GM19395 (cell line): ENCODE measurements around the gene CEP41.
"Not testable (repeated sequence)": the region's sequence is repeated elsewhere in the genome, so short reads cannot be mapped to it uniquely, and the experiment has no call there.

ENCODE experiments used
- ATAC-seq: cut with Tn5 transposase; IDR thresholded peaks from one replicate; pipeline ENCODE4 v1.9.1; 2021; ENCODE audit warnings: mild to moderate bottlenecking, moderate library complexity; ENCODE audit not compliant: unreplicated experiment

The CEP41 gene

GRCh38 chr7:130463553-130464434 is 23.0 kb upstream of the CEP41 start:
- no peak for ATAC-seq

- no peak for ATAC-seq
These were observed 20.5 kb upstream of the CEP41 start for GRCh38 chr7:130461272-130461671.

- peak; percentile 53 for ATAC-seq
These were observed 17.4 kb upstream of the CEP41 start for GRCh38 chr7:130458257-130458656.

- no peak for ATAC-seq
These were observed 14.1 kb upstream of the CEP41 start for GRCh38 chr7:130454959-130455358.

- no peak for ATAC-seq
These were observed 12.1 kb upstream of the CEP41 start for GRCh38 chr7:130452951-130453350.

- not testable (repeated sequence) for ATAC-seq
These were observed 10.5 kb upstream of the CEP41 start for GRCh38 chr7:130451344-130451743.

GRCh38 chr7:130446259-130446658 is 5.4 kb upstream of the CEP41 start:
- no peak for ATAC-seq

- no peak for ATAC-seq
These were observed 4.1 kb upstream of the CEP41 start for GRCh38 chr7:130444751-130445407.

GRCh38 chr7:130444234-130444633 is 3.4 kb upstream of the CEP41 start:
- no peak for ATAC-seq

GRCh38 chr7:130442601-130443000 is 1.8 kb upstream of the CEP41 start:
- no peak for ATAC-seq

- ATAC-seq, result no peak
These were observed 623 bp upstream of the CEP41 start for GRCh38 chr7:130441408-130441869.

GRCh38 chr7:130436253-130436652 is 4.6 kb downstream of the CEP41 start:
- no peak for ATAC-seq

GRCh38 chr7:130435311-130435854 is 5.4 kb downstream of the CEP41 start:
- no peak for ATAC-seq

GRCh38 chr7:130433301-130433700 is 7.5 kb downstream of the CEP41 start:
- no peak for ATAC-seq

GRCh38 chr7:130432886-130433285 is 7.9 kb downstream of the CEP41 start:
- no peak for ATAC-seq

GRCh38 chr7:130430841-130431666 is 9.8 kb downstream of the CEP41 start:
- ATAC-seq, result no peak

- ATAC-seq, result no peak
These were observed 10.7 kb downstream of the CEP41 start for GRCh38 chr7:130430115-130430514.

- no peak for ATAC-seq
These were observed 11.8 kb downstream of the CEP41 start for GRCh38 chr7:130429019-130429418.

- no peak for ATAC-seq
These were observed 14.3 kb downstream of the CEP41 start for GRCh38 chr7:130426564-130426963.

- no peak for ATAC-seq
These were observed 15.0 kb downstream of the CEP41 start for GRCh38 chr7:130425796-130426195.

- ATAC-seq, result no peak
These were observed 17.2 kb downstream of the CEP41 start for GRCh38 chr7:130423501-130424037.
